Measurements from ENCODE around the gene CHST14.

Gene CHST14

DNA sequence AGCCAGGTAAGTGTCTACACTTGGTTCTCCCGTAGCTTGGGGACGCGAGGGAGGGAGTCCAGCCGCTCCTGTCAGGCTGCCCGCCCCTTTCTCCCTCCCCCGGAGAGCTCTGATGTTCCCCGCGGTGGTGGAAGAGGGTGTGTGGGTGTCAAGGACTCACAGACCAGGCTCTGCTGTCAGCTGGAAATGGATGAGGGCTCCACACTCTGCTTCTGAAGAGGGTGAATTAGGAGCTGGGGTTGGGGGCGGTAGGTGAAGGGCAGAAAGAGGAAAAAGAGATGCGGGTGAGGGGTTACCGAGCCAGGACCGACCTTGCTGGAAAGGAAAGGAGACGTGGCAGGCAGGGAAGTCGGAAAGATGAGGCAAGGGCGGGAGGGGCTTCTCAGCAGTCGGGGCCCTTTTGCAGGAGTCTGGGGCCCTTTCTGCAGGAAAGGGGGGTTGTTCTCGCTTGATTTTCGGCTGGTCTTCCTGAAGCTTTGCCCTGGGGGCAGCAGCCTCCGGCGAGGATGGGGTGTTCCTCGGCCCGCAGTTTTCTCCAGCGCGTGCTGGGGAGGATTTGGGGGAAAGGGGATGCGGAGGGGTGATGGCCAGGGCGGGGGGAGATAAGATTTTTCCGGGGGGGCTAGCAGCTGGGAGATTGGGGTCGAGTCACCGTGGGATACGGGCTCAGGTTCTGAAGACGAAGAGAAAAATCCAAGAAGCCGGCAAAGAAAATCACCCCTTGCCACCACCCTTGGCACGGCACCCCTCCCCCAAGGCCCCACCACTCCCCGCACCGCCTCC lies 30.6 kb upstream of the CHST14 start:
- Histone ChIP-seq H3K27ac (ENCODE audit: low read depth, low read length) (no peak overlapping the region), H3K27me3 (ENCODE audit: control insufficient read depth, low read length) (peaks cover 58% of the 10 kb centered on the region), H3K36me3 (ENCODE audit: control insufficient read depth, low read length) (no peaks in the 10 kb centered on the region), H3K4me3 (ENCODE audit: low read length) (peak overlapping the region; percentile 73), H3F3A (ENCODE audit: control insufficient read depth, insufficient read depth) (no peaks in the 10 kb centered on the region), H3K9me2 (replicated peaks; ENCODE audit: control insufficient read depth, low read length) (no peaks in the 10 kb centered on the region), H4K20me1 (ENCODE audit: control insufficient read depth, insufficient read depth, low read depth, low read length) (peaks cover 9% of the 10 kb centered on the region), H3K79me2 (ENCODE audit: control insufficient read depth, low read length) (peaks cover 39% of the 10 kb centered on the region), H3K4me2 (ENCODE audit: low read length) (peak overlapping the region; percentile 86), H3K9me3 (ENCODE audit: control insufficient read depth, insufficient read depth, low read length) (no peaks in the 10 kb centered on the region), H3K4me1 (ENCODE audit: control insufficient read depth, low read length) (peaks cover 34% of the 10 kb centered on the region)
- peak; percentile 37; the same call in 1 of the 2 replicates for TF ChIP-seq EZH2phosphoT487 (IDR thresholded peaks at IDR 0.05; ENCODE audit: borderline replicate concordance, low read length)
- TF ChIP-seq, protein P1, sequence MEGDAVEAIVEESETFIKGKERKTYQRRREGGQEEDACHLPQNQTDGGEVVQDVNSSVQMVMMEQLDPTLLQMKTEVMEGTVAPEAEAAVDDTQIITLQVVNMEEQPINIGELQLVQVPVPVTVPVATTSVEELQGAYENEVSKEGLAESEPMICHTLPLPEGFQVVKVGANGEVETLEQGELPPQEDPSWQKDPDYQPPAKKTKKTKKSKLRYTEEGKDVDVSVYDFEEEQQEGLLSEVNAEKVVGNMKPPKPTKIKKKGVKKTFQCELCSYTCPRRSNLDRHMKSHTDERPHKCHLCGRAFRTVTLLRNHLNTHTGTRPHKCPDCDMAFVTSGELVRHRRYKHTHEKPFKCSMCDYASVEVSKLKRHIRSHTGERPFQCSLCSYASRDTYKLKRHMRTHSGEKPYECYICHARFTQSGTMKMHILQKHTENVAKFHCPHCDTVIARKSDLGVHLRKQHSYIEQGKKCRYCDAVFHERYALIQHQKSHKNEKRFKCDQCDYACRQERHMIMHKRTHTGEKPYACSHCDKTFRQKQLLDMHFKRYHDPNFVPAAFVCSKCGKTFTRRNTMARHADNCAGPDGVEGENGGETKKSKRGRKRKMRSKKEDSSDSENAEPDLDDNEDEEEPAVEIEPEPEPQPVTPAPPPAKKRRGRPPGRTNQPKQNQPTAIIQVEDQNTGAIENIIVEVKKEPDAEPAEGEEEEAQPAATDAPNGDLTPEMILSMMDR (IDR thresholded peaks at IDR 0.05; ENCODE audit: low read depth, low read length, poor library complexity, severe bottlenecking) = no peak

DNA sequence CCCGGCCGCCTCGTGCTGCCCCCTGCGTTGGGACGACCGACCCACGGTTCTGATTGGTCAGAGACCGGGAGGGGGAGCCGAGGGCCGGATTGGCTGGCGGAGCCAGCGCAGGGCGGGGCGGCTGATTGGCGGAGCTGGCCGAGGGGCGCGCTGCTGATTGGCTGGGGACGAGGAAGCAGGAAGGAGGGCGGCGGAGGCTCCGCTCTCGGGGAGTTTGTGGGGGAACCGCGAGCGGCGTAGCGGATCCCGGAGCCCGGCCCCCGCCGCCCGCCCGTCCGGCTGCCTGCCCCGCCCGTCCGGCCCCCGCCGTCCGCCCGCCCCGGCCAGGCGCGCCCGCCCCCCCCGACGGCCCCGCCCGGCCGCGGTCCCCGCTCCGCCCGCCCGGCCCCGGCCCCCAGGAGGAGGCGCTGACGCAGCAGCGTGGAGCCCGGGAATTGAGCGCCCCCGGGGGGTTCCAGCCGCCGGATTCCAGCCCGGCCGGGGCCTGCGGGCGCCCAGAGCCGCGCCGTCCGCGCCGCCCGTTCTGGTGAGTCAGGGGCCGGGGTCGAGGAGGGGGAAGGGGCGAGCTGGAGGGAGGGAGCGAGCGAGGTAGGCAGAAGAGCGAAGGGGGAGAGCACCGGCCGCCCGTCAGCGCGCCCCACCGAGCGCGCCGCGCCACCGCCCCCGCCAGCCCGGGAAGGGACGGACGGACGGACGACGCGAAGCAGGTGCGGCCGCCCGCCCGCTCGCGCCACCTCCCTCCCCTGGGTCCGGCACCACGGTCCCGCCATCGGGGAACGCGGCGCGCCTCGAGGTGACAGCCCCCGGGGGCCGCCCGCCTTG lies 29.8 kb upstream of the CHST14 start, which contains the start of gene BAHD1:
Gene BAHD1, plus strand, starts transcription at position 211 of the 822 bp plus-strand sequence. CDS start 17,512 bp downstream, outside the sequence.
- H3K4me3 ChIP-seq (ENCODE audit: low read length) = peak within 1 kb of the TSS; percentile 80
- peaks cover 47% of the 10 kb centered on the region for H3K79me2 ChIP-seq (ENCODE audit: control insufficient read depth, low read length)
- peak within 1 kb of the TSS; percentile 87 for H3K4me2 ChIP-seq (ENCODE audit: low read length)
- H4K20me1 ChIP-seq (ENCODE audit: control insufficient read depth, insufficient read depth, low read depth, low read length) = peaks cover 9% of the 10 kb centered on the region
- H3K36me3 ChIP-seq (ENCODE audit: control insufficient read depth, low read length) = no peaks in the 10 kb centered on the region
- peaks cover 32% of the 10 kb centered on the region for H3K4me1 ChIP-seq (ENCODE audit: control insufficient read depth, low read length)
- H3K9me3 ChIP-seq (ENCODE audit: control insufficient read depth, insufficient read depth, low read length) = no peaks in the 10 kb centered on the region
- no peak within 1 kb of the TSS for H3K27ac ChIP-seq (ENCODE audit: low read depth, low read length)
- TF ChIP-seq EZH2phosphoT487 (IDR thresholded peaks at IDR 0.05; ENCODE audit: borderline replicate concordance, low read length) = no peak
- TF ChIP-seq, protein P1 (IDR thresholded peaks at IDR 0.05; ENCODE audit: low read depth, low read length, poor library complexity, severe bottlenecking) = no peak
- H3F3A ChIP-seq (ENCODE audit: control insufficient read depth, insufficient read depth) = no peaks in the 10 kb centered on the region
- peaks cover 50% of the 10 kb centered on the region for H3K27me3 ChIP-seq (ENCODE audit: control insufficient read depth, low read length)
- H3K9me2 ChIP-seq (replicated peaks; ENCODE audit: control insufficient read depth, low read length) = no peaks in the 10 kb centered on the region

DNA sequence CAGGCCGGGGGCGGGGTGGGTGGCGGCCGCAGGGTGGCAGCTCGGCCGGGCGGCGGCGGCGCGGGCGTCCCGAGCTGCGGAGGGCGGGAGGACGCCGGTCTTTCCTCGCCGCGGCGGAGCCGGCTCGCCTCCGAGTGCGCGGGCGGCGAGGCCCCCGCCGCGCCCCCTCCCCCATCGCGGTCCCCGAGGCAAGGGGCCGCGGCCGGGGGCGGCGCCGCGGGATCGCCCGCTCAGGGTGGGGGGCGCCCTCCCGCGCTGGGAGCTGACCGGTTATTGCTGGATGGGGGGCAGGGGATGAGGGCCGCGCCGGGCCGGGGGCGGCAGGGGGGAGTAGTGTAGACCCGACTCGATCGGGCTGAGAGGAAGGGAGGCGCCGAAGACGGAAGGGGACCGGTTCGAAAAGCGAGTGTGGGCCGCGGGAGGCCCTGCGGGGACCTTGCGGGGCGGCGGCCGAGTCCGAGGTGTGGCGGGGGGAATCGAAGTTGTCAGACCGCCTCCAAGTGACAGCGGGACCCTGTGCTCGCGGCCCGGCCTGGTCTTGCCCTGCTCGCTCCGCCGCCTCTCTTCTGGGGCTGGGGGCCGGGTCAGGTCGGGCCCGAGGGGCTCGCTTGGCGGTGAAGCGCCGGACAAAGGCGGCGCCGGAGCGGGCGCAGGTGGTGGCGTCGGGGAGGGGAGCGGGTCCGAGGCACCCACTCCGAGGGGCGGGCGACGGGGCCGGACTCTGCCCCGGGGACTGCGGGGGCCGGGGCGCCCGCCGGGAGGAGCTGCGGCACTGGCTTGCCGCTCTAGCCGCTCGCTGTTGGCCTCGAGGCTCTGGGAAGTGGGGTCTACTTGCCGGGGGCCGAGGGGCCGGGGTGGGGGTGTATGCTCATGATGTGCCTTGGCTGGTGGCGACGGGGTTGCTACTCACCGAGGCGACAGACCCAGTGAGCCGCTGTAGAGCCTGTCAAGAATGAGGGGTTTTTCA lies 28.9 kb upstream of the CHST14 start:
- Histone ChIP-seq H3K4me2 (ENCODE audit: low read length) (peak overlapping the region; percentile 87), H3K36me3 (ENCODE audit: control insufficient read depth, low read length) (no peaks in the 10 kb centered on the region), H3K9me2 (replicated peaks; ENCODE audit: control insufficient read depth, low read length) (no peaks in the 10 kb centered on the region), H3K4me1 (ENCODE audit: control insufficient read depth, low read length) (peaks cover 23% of the 10 kb centered on the region), H3F3A (ENCODE audit: control insufficient read depth, insufficient read depth) (no peaks in the 10 kb centered on the region), H3K79me2 (ENCODE audit: control insufficient read depth, low read length) (peaks cover 56% of the 10 kb centered on the region), H3K27ac (ENCODE audit: low read depth, low read length) (no peak overlapping the region), H3K9me3 (ENCODE audit: control insufficient read depth, insufficient read depth, low read length) (no peaks in the 10 kb centered on the region), H3K4me3 (ENCODE audit: low read length) (peak overlapping the region; percentile 80), H3K27me3 (ENCODE audit: control insufficient read depth, low read length) (peaks cover 41% of the 10 kb centered on the region), H4K20me1 (ENCODE audit: control insufficient read depth, insufficient read depth, low read depth, low read length) (peaks cover 9% of the 10 kb centered on the region)
- no peak for TF ChIP-seq EZH2phosphoT487 (IDR thresholded peaks at IDR 0.05; ENCODE audit: borderline replicate concordance, low read length)
- TF ChIP-seq, protein P1 (IDR thresholded peaks at IDR 0.05; ENCODE audit: low read depth, low read length, poor library complexity, severe bottlenecking) = peak; percentile 12

Measured in DOHH2 (cell line).